Astrocyte of the spinal cord (primary cell): ENCODE data around the gene HSD11B1L.

Source experiments
- DNase-seq: peaks from one replicate; pipeline ENCODE4 v3.0.0; 2011; ENCODE audit warnings: low read depth, low spot score
- H3K4me3 ChIP-seq: 2 replicates; pipeline ENCODE4 v1.5.1; 2011; ENCODE audit warnings: low read depth, mild to moderate bottlenecking, low read length, moderate library complexity
- CTCF ChIP-seq: IDR thresholded peaks from 2 replicates; pipeline ENCODE4 v1.5.1; 2012; ENCODE audit warnings: low read depth, mild to moderate bottlenecking, low read length, inconsistent platforms
- in situ Hi-C: cut with HindIII; loops from 2 replicates; pipeline ENCODE4 v1.10.0; 2017; ENCODE audit warnings: low sequenced_read_pairs

HSD11B1L gene

GRCh38 chr19:5680437-5681368 is at the start of gene HSD11B1L, which contains the start of gene MICOS13:
Gene HSD11B1L (plus strand): TSS chr19:5681027. CDS start chr19:5684833, 3,806 bp downstream.
Gene MICOS13 (minus strand): TSS chr19:5680516. CDS start chr19:5680486, 30 bp downstream.
- in situ Hi-C loops = no loop called here
- peak within 1 kb of the TSS; percentile 77 for H3K4me3 ChIP-seq
- no peak for TF ChIP-seq CTCF
- peak; percentile 100 for DNase-seq

GRCh38 chr19:5631567-5632240 is 49.1 kb upstream of the HSD11B1L start:
- in situ Hi-C loops = no loop called here
- TF ChIP-seq CTCF = no peak
- DNase-seq = no peak
- H3K4me3 ChIP-seq = no peak overlapping the region

DNA sequence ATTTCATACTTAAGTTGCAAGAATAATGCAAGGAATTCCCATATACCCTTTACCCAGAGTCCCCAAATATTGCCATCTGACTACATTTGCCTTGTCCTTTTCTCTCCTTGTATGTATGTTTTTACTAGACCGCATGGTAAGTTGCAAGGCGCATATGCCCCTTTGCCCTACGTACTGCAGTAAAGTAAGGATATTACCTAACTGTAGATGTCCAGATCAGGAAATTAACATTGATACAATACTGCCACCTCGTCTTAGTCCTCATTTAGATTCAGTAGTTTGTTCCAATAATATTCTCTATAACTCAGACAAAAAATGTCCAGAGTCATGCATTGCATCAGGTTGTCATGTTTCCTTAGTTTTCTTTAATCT is 48.6 kb upstream of the HSD11B1L start:
- DNase-seq = no peak
- TF ChIP-seq CTCF = no peak
- H3K4me3 ChIP-seq = no peak overlapping the region
- in situ Hi-C loops = no loop called here

- in situ Hi-C loops = no loop called here
- TF ChIP-seq CTCF = no peak
- no peak for DNase-seq
- no peak overlapping the region for H3K4me3 ChIP-seq
These were observed 48.2 kb upstream of the HSD11B1L start for GRCh38 chr19:5632657-5633056.

DNA sequence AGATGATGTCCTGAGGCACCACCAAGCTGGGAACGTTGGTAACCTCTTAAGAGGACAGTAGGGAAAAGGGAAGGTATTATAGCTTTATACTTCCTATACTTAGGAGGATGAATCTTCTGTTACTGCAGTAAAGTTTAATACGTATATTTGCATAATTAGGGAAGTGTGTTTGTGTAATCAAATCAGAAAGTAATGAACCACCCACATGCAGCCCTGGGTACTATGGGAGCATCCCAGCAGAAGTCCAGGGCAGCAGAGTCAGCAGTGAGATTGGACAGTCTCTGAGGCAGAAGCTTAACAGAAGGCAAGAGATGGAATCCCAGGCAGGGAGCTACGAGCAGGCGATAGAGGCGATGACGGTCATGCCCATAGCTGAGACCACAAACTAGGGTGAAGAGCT is 45.4 kb upstream of the HSD11B1L start:
- DNase-seq = no peak
- H3K4me3 ChIP-seq = no peak overlapping the region
- in situ Hi-C loops = no loop called here
- TF ChIP-seq CTCF = no peak

DNA sequence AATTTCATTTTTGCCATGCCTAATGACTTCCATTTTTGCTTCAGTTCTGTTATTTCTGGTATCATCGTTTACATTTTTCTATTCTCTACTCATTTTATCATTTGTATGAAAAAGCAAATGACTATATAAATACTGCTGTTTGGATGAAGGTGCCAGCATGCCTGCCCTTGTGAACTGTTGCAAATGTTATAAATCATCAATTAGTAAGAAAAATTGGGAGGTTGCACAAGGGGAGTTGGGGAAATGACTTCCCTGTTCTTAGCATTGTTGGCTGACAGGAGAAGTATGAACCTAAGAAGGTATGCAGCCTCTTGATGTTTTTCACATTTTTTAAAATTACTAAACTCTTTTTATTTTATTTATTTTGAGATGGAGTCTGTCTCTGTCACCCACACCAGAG is 42.9 kb upstream of the HSD11B1L start:
- H3K4me3 ChIP-seq = no peak overlapping the region
- in situ Hi-C loops = no loop called here
- no peak for TF ChIP-seq CTCF
- DNase-seq = no peak
